PC-9 (cell line): ENCODE results near the gene DPM2. TPM values are rescaled to one million over a fixed set of nuclear protein-coding genes. Genes with fewer than 3 reads are reported as not detected.

Source experiments
- BruUV-seq: library from RNA; stranded (reverse); fragments of 400-500 nt; replicated peaks from 2 replicates; lab custom pipeline; 2021; lab: Mats Ljungman, UMichigan
- CTCF ChIA-PET: fragments of 300-600 bp; sonication (Branson Sonifier 250); formaldehyde crosslinking; loops from one replicate; lab custom pipeline; 2022; ENCODE audit warnings: antibody characterized with exemption; lab: Charles Lee
- POLR2A ChIA-PET: fragments of 300-600 bp; sonication (Branson Sonifier 250); formaldehyde crosslinking; loops from one replicate; lab custom pipeline; 2022; ENCODE audit warnings: antibody characterized with exemption; ENCODE audit not compliant: unreplicated experiment; lab: Charles Lee
- DNase-seq, 2 experiments: peaks; one replicate each; pipeline versions ENCODE4 v3.0.0 to v3.0.0-alpha.2; 2015 to 2022; ENCODE audit warnings: mixed read lengths in 1 of 2
- H2AFZ ChIP-seq: fragments of 200-600 bp; sonication (generic); 2 replicates; pipeline ENCODE4 v1.8.1; 2017; ENCODE audit warnings: antibody characterized with exemption
- H3F3A ChIP-seq: fragments of 200-600 bp; sonication (generic); 2 replicates; pipeline ENCODE4 v1.8.1; 2017; ENCODE audit warnings: antibody characterized with exemption, mild to moderate bottlenecking, low read depth; ENCODE audit not compliant: insufficient read depth
- H3K27ac ChIP-seq: fragments of 200-600 bp; sonication (generic); 2 replicates; pipeline ENCODE4 v1.6.1; 2016; ENCODE audit warnings: mixed run types
- H3K27me3 ChIP-seq: fragments of 200-600 bp; sonication (generic); 2 replicates; pipeline ENCODE4 v1.6.1; 2016; ENCODE audit warnings: low read depth, mixed run types; ENCODE audit not compliant: insufficient read depth
- H3K36me3 ChIP-seq: fragments of 200-600 bp; sonication (generic); 2 replicates; pipeline ENCODE4 v1.6.1; 2016; ENCODE audit warnings: low read depth, mixed run types
- H3K4me1 ChIP-seq: fragments of 200-600 bp; sonication (generic); replicated peaks from 2 replicates; pipeline ENCODE4 v1.6.1; 2016; ENCODE audit warnings: mixed run types; ENCODE audit not compliant: insufficient read depth
- H3K4me2 ChIP-seq: fragments of 200-600 bp; sonication (generic); 2 replicates; pipeline ENCODE4 v1.6.1; 2017; ENCODE audit warnings: mixed run types
- H3K4me3 ChIP-seq: fragments of 200-600 bp; sonication (generic); 2 replicates; pipeline ENCODE4 v1.6.1; 2016; ENCODE audit warnings: mixed run types
- H3K79me2 ChIP-seq: fragments of 200-600 bp; sonication (generic); 2 replicates; pipeline ENCODE4 v1.6.1; 2017; ENCODE audit warnings: low read depth, mixed run types
- H3K9me2 ChIP-seq: fragments of 200-600 bp; sonication (generic); 2 replicates; pipeline ENCODE4 v1.8.1; 2017; ENCODE audit warnings: mild to moderate bottlenecking; ENCODE audit not compliant: insufficient read depth
- H3K9me3 ChIP-seq: fragments of 200-600 bp; sonication (generic); 2 replicates; pipeline ENCODE4 v1.8.1; 2016; ENCODE audit warnings: low read depth; ENCODE audit not compliant: insufficient read depth
- H4K20me1 ChIP-seq: fragments of 200-600 bp; sonication (generic); 2 replicates; pipeline ENCODE4 v1.8.1; 2017; ENCODE audit not compliant: insufficient read depth
- EZH2 ChIP-seq: fragments of 200-600 bp; sonication (generic); IDR thresholded peaks from 2 replicates; pipeline ENCODE4 v1.8.0; 2017; ENCODE audit warnings: antibody characterized with exemption, low read depth
- intact Hi-C: fragments of 100-400 bp; cut with micrococcal nuclease; formaldehyde crosslinking; loops from one replicate; pipeline ENCODE4 v1.10.0; 2022; ENCODE audit not compliant: unreplicated experiment
- total RNA-seq: library from RNA; stranded (reverse); gene quantifications from 2 replicates; pipeline ENCODE4 v1.2.3, GENCODE V29; 2021
- TF ChIP-seq, protein P1 (sequence below): fragments of 200-600 bp; sonication (generic); conservative IDR thresholded peaks from 2 replicates; pipeline ENCODE4 v1.6.1; 2017; ENCODE audit warnings: mixed run types, antibody characterized with exemption, mild to moderate bottlenecking, moderate library complexity

DPM2 gene
- total RNA-seq, 1 experiment from 2014 or later, result 79.4 TPM

DNA sequence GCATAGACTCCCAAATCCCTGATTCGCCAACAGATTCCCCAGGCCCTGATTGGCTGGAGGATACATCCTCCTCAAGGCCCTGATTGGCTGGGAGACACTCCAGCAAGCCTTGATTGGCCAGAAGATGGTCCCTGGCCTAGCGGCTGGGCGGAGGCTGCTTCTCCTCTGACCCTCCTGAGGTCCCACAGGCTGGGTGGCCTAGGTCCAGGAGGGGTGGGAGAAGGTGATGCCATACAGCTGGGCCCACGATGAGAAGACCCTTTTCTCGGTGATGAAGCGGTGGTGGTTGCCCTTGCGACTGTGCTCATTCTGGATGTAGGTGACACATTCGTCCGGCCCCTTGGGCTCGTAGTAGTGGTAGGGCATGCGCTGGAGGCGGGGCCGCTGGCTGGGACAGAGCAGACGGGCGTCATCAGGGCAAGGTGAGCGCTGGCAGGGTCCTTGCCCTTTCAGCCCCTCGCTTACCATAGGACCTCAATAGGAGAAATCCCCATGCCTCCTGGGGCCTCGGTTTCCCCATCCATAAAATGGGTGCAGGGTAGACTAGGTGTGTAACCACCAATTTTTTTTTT, 51.2 kb downstream of the DPM2 start:
- POLR2A ChIA-PET, result no interaction called here

DNA sequence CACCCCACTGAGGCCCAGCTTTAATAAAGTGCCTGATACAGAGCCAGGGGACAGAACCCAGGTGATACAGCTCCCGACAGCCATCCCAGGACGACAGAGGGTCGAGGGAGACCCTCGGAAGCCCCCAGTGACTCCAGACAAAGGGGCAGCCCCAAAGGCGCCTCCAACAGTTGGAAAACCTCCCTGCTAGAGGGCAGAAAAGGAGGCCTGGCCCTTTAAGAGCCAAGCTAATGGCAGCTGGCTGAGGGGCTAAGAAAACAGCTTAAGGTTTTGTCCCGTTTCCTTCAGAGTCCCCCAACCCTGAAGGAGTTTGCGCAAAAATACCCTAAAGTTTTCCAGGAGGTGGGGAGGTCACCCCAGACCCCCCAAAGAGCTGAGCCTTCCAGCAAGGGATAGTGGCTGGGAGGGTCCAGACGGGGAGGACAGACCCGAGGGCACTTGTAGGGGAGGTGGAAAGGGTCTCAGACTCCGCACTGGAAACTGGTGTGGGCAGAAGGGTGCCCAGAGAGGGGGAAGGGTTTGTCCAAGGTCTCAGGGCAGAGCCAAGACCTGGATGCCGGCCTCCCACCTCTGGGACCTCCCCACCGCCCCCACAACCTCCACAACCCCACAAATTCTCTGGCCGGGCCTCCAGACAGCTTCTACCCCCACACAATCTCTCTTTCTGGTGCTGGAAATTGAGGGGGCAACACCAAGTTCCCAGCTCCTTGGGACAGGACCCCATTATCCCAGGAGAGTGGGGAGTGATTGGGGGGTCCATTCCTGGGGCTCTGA, 52.0 kb downstream of the DPM2 start:
- POLR2A ChIA-PET, result no interaction called here
- H3K27ac ChIP-seq, result no peak overlapping the region

More for the DNA sequence above, 51.2 kb downstream of the DPM2 start:
- H3K4me3 ChIP-seq, result no peak overlapping the region
- TF ChIP-seq, protein P1, sequence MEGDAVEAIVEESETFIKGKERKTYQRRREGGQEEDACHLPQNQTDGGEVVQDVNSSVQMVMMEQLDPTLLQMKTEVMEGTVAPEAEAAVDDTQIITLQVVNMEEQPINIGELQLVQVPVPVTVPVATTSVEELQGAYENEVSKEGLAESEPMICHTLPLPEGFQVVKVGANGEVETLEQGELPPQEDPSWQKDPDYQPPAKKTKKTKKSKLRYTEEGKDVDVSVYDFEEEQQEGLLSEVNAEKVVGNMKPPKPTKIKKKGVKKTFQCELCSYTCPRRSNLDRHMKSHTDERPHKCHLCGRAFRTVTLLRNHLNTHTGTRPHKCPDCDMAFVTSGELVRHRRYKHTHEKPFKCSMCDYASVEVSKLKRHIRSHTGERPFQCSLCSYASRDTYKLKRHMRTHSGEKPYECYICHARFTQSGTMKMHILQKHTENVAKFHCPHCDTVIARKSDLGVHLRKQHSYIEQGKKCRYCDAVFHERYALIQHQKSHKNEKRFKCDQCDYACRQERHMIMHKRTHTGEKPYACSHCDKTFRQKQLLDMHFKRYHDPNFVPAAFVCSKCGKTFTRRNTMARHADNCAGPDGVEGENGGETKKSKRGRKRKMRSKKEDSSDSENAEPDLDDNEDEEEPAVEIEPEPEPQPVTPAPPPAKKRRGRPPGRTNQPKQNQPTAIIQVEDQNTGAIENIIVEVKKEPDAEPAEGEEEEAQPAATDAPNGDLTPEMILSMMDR, result no peak
- no peak for TF ChIP-seq EZH2
- no peak overlapping the region for H2AFZ ChIP-seq
- H3K27me3 ChIP-seq, result no peaks in the 10 kb centered on the region
- no TSS peak for BruUV-seq
- intact Hi-C loops, result no loop called here
- H3K9me3 ChIP-seq, result no peaks in the 10 kb centered on the region
- no peaks in the 10 kb centered on the region for H4K20me1 ChIP-seq
- no peaks in the 10 kb centered on the region for H3K36me3 ChIP-seq
- CTCF ChIA-PET, result interaction anchor here (0.6 kb wide), 1 partner anchor 56 kb away, joined by 7 read pairs; no protein-coding TSS in a partner anchor
- no peaks in the 10 kb centered on the region for H3K9me2 ChIP-seq
- H3K27ac ChIP-seq, result no peak overlapping the region
- no peaks in the 10 kb centered on the region for H3K4me1 ChIP-seq
- no peak overlapping the region for H3K4me2 ChIP-seq
- DNase-seq, result no peak
- peaks cover 3% of the 10 kb centered on the region; the same call in 1 of the 2 replicates for H3F3A ChIP-seq
- H3K79me2 ChIP-seq, result no peaks in the 10 kb centered on the region

More for the DNA sequence above, 52.0 kb downstream of the DPM2 start:
- TF ChIP-seq, protein P1, result no peak
- TF ChIP-seq EZH2, result no peak
- Histone ChIP-seq H3K36me3 (no peaks in the 10 kb centered on the region), H2AFZ (no peak overlapping the region), H3K4me3 (no peak overlapping the region), H3F3A (peaks cover 3% of the 10 kb centered on the region; the same call in 1 of the 2 replicates), H3K4me2 (no peak overlapping the region), H3K4me1 (no peaks in the 10 kb centered on the region), H3K27me3 (no peaks in the 10 kb centered on the region), H3K9me2 (no peaks in the 10 kb centered on the region), H3K9me3 (no peaks in the 10 kb centered on the region), H4K20me1 (no peaks in the 10 kb centered on the region), H3K79me2 (no peaks in the 10 kb centered on the region)
- CTCF ChIA-PET, result interaction anchor here (0.6 kb wide), 1 partner anchor 57 kb away, joined by 7 read pairs; no protein-coding TSS in a partner anchor
- no TSS peak for BruUV-seq
- no peak for DNase-seq
- intact Hi-C loops, result no loop called here

Other genes with a start within 250 kb of the DPM2 start
- 0.65 and 0.68 TPM in 2 replicates for gene CFAP157, start 230.9 kb downstream of the DPM2 start, total RNA-seq
- 22.4 and 32.9 TPM in 2 replicates for gene PTRH1, start 222.2 kb downstream of the DPM2 start, total RNA-seq
- gene TTC16, start 221.8 kb downstream of the DPM2 start, total RNA-seq, result 0.26 and 0.40 TPM in 2 replicates
- gene TOR2A, start 202.6 kb downstream of the DPM2 start, total RNA-seq, result 16.4 and 19.7 TPM in 2 replicates
- 0.75 and 0.79 TPM in 2 replicates for gene SH2D3C, start 159.2 kb downstream of the DPM2 start, total RNA-seq
- 92.5 and 93.8 TPM in 2 replicates for gene CDK9, start 151.8 kb downstream of the DPM2 start, total RNA-seq
- gene FPGS, start 135.0 kb downstream of the DPM2 start, total RNA-seq, result 152 and 191 TPM in 2 replicates
- gene ENG, start 83.2 kb downstream of the DPM2 start, total RNA-seq, result 18.4 and 23.1 TPM in 2 replicates
- gene AK1, start 60.2 kb downstream of the DPM2 start, total RNA-seq, result 84.5 and 86.8 TPM in 2 replicates
- gene ST6GALNAC6, start 38.3 kb downstream of the DPM2 start, total RNA-seq, result 23.3 and 27.6 TPM in 2 replicates
- 28.3 and 44.3 TPM in 2 replicates for gene ST6GALNAC4, start 20.8 kb downstream of the DPM2 start, total RNA-seq
- 21.9 and 22.5 TPM in 2 replicates for gene PIP5KL1, start 7.1 kb downstream of the DPM2 start, total RNA-seq
- gene EEIG1, start 43.1 kb upstream of the DPM2 start, total RNA-seq, result 176 and 208 TPM in 2 replicates
- gene NAIF1, start 129.5 kb upstream of the DPM2 start, total RNA-seq, result 16.1 and 17.3 TPM in 2 replicates
- gene SLC25A25, start 130.4 kb upstream of the DPM2 start, total RNA-seq, result 11.7 and 13.4 TPM in 2 replicates
- gene PTGES2, start 189.9 kb upstream of the DPM2 start, total RNA-seq, result 95.2 and 124 TPM in 2 replicates
- 430 and 537 TPM in 2 replicates for gene LCN2, start 211.6 kb upstream of the DPM2 start, total RNA-seq
- 154 and 213 TPM in 2 replicates for gene BBLN, start 222.4 kb upstream of the DPM2 start, total RNA-seq